PC-3 (cell line): ENCODE data around the gene RAB31.

Experiments used
- EZH2phosphoT487 ChIP-seq: fragments of 300-600 bp; sonication (generic); IDR thresholded peaks from 2 replicates; pipeline ENCODE4 v1.6.1; 2018; ENCODE audit warnings: mild to moderate bottlenecking, antibody characterized with exemption, low read length, borderline replicate concordance
- TF ChIP-seq, protein P1 (sequence below): fragments of 300-600 bp; sonication (generic); conservative IDR thresholded peaks from 2 replicates; pipeline ENCODE4 v1.5.1; 2017; ENCODE audit warnings: antibody characterized with exemption, low read depth, mild to moderate bottlenecking, low read length

DNA sequence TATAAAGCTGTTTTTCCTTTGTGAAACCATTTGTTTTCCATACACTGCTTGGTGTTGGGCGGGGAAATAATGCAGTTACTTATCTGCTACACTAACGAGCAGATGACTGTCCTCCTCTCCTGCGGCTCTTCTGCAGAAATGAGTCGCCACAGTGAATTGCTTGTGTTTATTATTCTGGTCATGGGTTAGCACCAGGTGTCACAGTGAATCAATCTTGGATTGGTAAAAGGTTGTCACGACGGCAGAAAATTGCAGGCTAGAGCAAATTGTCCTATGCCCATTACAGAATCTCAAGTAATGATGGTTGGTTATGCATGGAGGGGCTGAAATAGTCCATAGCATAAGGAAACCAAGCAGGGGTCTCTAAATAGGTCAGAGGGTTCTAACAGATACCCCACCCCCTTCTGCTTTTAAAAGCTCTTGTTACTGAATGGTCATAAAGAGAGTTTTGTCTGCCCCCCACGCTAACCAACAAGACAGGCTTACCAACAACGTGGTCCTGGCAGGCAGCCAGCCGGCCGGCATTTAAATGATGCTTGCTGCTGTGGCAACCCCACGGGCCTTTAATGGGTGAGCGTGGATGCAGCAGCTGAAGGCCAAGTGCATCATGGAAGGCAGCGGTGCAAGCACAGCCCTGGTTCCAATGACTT, 29.5 kb downstream of the RAB31 start:
- TF ChIP-seq, protein P1, sequence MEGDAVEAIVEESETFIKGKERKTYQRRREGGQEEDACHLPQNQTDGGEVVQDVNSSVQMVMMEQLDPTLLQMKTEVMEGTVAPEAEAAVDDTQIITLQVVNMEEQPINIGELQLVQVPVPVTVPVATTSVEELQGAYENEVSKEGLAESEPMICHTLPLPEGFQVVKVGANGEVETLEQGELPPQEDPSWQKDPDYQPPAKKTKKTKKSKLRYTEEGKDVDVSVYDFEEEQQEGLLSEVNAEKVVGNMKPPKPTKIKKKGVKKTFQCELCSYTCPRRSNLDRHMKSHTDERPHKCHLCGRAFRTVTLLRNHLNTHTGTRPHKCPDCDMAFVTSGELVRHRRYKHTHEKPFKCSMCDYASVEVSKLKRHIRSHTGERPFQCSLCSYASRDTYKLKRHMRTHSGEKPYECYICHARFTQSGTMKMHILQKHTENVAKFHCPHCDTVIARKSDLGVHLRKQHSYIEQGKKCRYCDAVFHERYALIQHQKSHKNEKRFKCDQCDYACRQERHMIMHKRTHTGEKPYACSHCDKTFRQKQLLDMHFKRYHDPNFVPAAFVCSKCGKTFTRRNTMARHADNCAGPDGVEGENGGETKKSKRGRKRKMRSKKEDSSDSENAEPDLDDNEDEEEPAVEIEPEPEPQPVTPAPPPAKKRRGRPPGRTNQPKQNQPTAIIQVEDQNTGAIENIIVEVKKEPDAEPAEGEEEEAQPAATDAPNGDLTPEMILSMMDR, result no peak
- TF ChIP-seq EZH2phosphoT487, result no peak
